Measurements from ENCODE around the gene YPEL2.

Gene YPEL2

DNA sequence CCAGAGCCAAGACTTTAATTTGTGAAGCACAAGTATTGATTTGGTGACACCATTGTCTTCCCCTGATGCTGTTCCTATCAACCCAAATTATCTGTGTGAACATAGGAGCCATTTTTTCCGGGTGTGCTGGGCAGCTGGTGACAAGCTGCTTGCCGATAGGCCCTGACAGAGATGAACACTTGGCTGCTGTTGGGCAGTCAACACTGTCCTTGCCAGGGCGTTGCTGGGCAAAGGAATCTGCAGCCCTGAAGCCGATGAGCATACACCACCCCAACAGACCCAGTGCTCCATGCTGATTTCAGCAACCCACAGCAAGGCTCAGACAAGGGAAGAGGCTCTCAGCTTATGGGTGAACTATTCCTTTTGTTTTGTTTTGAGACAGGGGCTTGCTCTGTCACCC is 105.4 kb downstream of the YPEL2 start:
- no peak for DNase-seq

DNA sequence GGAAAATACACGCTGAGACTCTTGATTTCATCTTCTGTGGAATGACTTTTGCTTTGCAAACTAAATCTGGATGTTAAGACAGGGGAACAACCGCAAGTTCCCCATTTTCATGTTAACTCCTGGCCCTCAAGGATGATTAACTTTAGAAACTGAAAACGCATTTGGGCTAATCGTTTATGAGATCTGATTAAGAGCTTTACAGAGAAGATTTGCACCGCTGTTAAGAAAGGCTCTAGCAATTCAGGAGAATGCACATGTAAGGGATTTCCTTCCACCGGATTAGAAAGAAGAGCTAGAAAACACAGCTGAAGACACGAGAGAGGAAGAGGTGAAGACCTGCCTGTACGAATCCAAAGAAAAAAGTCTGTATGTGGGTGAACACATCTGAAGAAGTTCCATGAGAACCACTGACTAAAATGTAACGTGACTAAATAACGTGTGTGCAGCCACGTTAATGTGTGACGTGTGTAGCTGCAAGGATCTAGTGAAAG is 106.4 kb downstream of the YPEL2 start:
- no peak for DNase-seq

DNA sequence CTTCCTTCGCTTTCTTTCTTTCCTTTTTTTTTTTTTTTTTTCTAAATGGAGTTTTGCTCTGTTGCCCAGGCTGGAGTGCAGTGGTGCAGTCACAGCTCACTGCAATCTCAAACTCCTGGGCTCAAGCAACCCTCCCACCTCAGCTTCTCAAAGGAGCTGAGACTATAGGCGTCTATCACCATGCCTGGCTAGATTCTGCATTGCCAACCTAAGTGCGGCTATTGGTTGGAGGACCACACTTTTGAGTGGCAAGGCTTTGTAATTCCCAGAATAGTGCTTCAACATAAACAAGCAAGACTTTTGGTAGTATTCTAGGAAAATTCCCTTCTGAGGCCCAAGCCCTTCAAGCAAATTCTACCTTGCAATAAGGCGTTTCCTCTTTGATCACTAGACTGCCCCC is 107.8 kb downstream of the YPEL2 start:
- DNase-seq, result no peak

DNA sequence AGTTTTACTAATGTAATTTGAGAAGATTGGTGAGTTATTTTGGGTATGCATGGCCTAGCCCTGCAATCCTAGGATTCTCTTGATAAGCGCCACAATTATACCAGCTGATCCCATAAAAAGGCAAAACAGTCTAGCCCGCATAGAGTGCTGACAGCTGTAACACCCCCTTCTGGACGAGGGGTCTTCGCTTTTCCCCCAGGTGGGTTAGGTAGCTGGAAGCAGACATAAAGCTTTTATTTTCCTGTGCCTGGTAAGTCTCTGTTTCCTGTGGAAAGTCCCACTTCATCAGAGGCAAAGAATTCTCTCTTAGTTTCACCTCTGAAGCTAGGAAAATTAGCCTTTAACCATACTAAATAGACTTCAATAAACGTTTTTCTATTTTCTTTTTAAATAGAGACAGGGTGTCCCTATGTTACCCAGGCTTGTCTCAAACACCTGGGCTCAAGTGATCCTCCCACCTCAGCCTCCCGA is 108.3 kb downstream of the YPEL2 start:
- no peak for DNase-seq

DNA sequence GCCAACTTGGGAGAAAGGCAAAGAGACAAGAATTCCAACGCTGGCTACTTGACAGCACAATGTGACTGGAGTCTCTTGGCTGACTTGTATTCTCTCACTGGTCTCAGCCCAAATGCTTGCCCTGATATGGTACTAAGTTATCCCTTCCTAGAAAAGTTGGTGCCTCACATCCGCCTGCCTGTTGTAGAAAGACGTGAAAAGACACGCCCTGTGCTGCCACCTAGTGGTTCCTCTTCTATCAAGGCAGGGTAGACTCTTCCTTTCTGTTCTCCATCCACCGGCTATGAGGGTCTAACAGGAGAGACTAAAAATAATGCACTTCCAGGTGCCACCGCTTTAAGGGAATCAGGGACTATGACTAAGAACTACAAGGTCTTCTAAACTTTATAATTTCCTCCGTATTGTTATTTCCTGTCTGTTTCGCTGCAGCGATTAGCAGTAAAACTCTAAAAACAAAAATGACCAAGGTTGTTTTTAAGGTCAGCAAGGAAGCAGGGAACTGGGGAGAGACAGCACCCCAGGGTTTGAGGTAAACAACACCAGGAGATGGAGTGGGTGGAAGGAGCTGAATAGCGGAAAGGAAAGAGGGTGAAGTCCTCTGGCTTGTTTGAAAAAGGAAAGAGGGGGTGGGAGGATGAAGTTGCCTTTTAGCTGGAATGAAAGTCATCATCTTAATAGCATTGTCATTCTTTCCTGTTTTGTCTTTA is 109.5 kb downstream of the YPEL2 start:
- DNase-seq, result peak; percentile 94

DNA sequence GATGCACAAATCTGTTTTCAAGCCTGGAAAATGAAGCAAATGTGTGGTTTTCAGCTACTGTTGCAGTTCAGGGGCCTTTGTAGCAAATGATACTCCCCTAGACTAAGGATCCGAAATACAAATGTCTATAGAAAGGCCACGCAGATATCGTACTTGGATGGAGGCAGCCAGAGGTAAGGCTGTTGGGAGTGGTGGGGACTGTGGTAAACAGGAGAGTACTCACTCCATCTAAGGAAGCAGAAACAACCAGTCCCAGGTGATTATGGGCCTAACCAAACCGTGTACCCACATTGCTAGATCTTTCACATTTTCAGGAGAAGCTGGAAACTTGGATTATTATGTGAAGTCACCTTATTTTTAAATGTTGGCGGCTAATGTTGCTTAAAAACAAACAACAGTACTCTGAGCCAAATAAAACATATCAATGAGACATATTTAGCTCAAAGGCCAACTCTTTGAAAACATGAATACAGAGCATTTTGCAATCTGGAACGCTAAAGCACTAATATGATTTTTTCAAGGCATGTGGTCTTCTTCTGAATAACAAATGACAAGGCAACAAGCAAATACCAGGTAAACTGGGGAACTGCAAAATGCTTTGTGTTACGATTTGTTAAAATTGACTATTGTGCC is 110.1 kb downstream of the YPEL2 start:
- no peak for DNase-seq

DNA sequence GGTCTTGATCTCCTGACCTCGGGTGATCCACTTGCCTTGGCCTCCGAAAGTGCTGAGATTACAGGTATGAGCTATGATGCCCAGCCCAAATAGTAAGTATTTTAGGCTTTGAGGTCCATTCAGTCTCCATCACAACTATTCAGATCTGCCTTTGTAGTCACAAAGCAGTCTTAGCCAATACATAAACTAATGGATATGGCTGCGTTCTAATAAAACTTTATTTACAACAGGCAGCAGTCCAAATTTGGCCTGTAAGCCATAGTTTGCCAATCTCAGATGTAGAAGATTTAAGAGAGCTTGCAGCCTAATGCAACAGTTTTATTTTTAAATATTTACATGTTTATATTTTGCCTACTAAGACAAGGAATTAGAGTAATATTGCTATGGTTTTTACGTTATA is 111.7 kb downstream of the YPEL2 start:
- no peak for DNase-seq

Measured in NCI-H1694 treated with DMSO at 0.1 percent for 48 hours (cell line).